Central memory CD8-positive, alpha-beta T cell (primary cell): ENCODE measurements around the gene DOCK2.
"Not testable (repeated sequence)": the region's sequence is repeated elsewhere in the genome, so short reads cannot be mapped to it uniquely, and the experiment has no call there.

Experiments
- ATAC-seq: fragments of 150-1000 bp; cut with Tn5 transposase; replicated peaks from 2 replicates; pipeline ENCODE4 v1.10.0; 2022; ENCODE audit warnings: mild to moderate bottlenecking, moderate FRiP score, moderate number of reproducible peaks; ENCODE audit not compliant: poor library complexity, severe bottlenecking; ENCODE audit errors: extremely low read depth
- DNase-seq, 2 donors: peaks; one replicate each; pipeline ENCODE4 v3.0.0; 2021; ENCODE audit warnings: low spot score in 2 of 2
- H3K27ac Mint-ChIP-seq: one replicate; pipeline ENCODE4 v1.8.0; 2022; ENCODE audit warnings: low read depth, mild to moderate bottlenecking, moderate library complexity, mixed read lengths
- H3K27me3 Mint-ChIP-seq: one replicate; pipeline ENCODE4 v1.8.0; 2022; ENCODE audit warnings: mixed read lengths
- H3K36me3 Mint-ChIP-seq: one replicate; pipeline ENCODE4 v1.8.0; 2022; ENCODE audit warnings: mild to moderate bottlenecking, moderate library complexity, mixed read lengths; ENCODE audit not compliant: insufficient read depth
- H3K4me1 Mint-ChIP-seq: one replicate; pipeline ENCODE4 v1.8.0; 2022; ENCODE audit warnings: mixed read lengths
- H3K4me3 Mint-ChIP-seq: one replicate; pipeline ENCODE4 v1.8.0; 2022; ENCODE audit warnings: mild to moderate bottlenecking, moderate library complexity, mixed read lengths
- H3K9me3 Mint-ChIP-seq: one replicate; pipeline ENCODE4 v1.8.0; 2022; ENCODE audit warnings: mixed read lengths

Gene DOCK2

GRCh38 chr5:169740435-169740834 is 103.4 kb downstream of the DOCK2 start:
- no peak overlapping the region for H3K4me3 Mint-ChIP-seq
- no peaks in the 10 kb centered on the region for H3K27me3 Mint-ChIP-seq
- peaks cover 37% of the 10 kb centered on the region for H3K4me1 Mint-ChIP-seq
- peaks cover 35% of the 10 kb centered on the region for H3K36me3 Mint-ChIP-seq
- no peak overlapping the region for H3K27ac Mint-ChIP-seq
- no peaks in the 10 kb centered on the region for H3K9me3 Mint-ChIP-seq
- DNase-seq: no peak
- ATAC-seq: no peak

GRCh38 chr5:169742771-169743296 is 105.8 kb downstream of the DOCK2 start:
- Mint-ChIP-seq H3K36me3 (peaks cover 41% of the 10 kb centered on the region), H3K4me1 (peaks cover 27% of the 10 kb centered on the region), H3K4me3 (no peak overlapping the region), H3K27ac (no peak overlapping the region), H3K27me3 (no peaks in the 10 kb centered on the region), H3K9me3 (no peaks in the 10 kb centered on the region)
- no peak for ATAC-seq
- DNase-seq: no peak

GRCh38 chr5:169744336-169744735 is 107.3 kb downstream of the DOCK2 start:
- Mint-ChIP-seq H3K4me3 (no peak overlapping the region), H3K9me3 (no peaks in the 10 kb centered on the region), H3K27me3 (no peaks in the 10 kb centered on the region), H3K36me3 (peaks cover 46% of the 10 kb centered on the region), H3K27ac (peak overlapping the region; percentile 45), H3K4me1 (peaks cover 21% of the 10 kb centered on the region)
- ATAC-seq (no peak), DNase-seq (no peak)

- H3K27me3 Mint-ChIP-seq: no peaks in the 10 kb centered on the region
- peaks cover 48% of the 10 kb centered on the region for H3K36me3 Mint-ChIP-seq
- no peak overlapping the region for H3K4me3 Mint-ChIP-seq
- H3K9me3 Mint-ChIP-seq: no peaks in the 10 kb centered on the region
- peak overlapping the region; percentile 45 for H3K27ac Mint-ChIP-seq
- H3K4me1 Mint-ChIP-seq: peaks cover 21% of the 10 kb centered on the region
- no peak for DNase-seq
- ATAC-seq: no peak
Observed at GRCh38 chr5:169745441-169746146, 108.5 kb downstream of the DOCK2 start.

- Mint-ChIP-seq H3K27ac (peak overlapping the region; percentile 45), H3K27me3 (no peaks in the 10 kb centered on the region)
- no peak for ATAC-seq
Observed at GRCh38 chr5:169746147-169746694, 109.1 kb downstream of the DOCK2 start.

GRCh38 chr5:169748174-169748573 is 111.1 kb downstream of the DOCK2 start:
- DNase-seq: no peak
- no peak overlapping the region for H3K4me3 Mint-ChIP-seq
- no peaks in the 10 kb centered on the region for H3K27me3 Mint-ChIP-seq
- H3K27ac Mint-ChIP-seq: no peak overlapping the region
- peaks cover 21% of the 10 kb centered on the region for H3K4me1 Mint-ChIP-seq
- no peak for ATAC-seq
- H3K9me3 Mint-ChIP-seq: no peaks in the 10 kb centered on the region
- peaks cover 62% of the 10 kb centered on the region for H3K36me3 Mint-ChIP-seq

More at GRCh38 chr5:169746147-169746694, 109.1 kb downstream of the DOCK2 start:
- H3K4me3 Mint-ChIP-seq: no peak overlapping the region
- DNase-seq: no peak
- H3K9me3 Mint-ChIP-seq: no peaks in the 10 kb centered on the region
- peaks cover 50% of the 10 kb centered on the region for H3K36me3 Mint-ChIP-seq
- H3K4me1 Mint-ChIP-seq: peaks cover 21% of the 10 kb centered on the region

GRCh38 chr5:169749295-169749694 is 112.2 kb downstream of the DOCK2 start:
- Mint-ChIP-seq H3K27ac (no peak overlapping the region), H3K4me1 (peaks cover 21% of the 10 kb centered on the region), H3K36me3 (peaks cover 58% of the 10 kb centered on the region), H3K27me3 (no peaks in the 10 kb centered on the region), H3K9me3 (no peaks in the 10 kb centered on the region), H3K4me3 (no peak overlapping the region)
- ATAC-seq (no peak), DNase-seq (no peak)

- H3K27me3 Mint-ChIP-seq: no peaks in the 10 kb centered on the region
- ATAC-seq (no peak), DNase-seq (no peak)
- no peak overlapping the region for H3K27ac Mint-ChIP-seq
- H3K36me3 Mint-ChIP-seq: peaks cover 53% of the 10 kb centered on the region
- H3K9me3 Mint-ChIP-seq: no peaks in the 10 kb centered on the region
- H3K4me3 Mint-ChIP-seq: no peak overlapping the region
- no peaks in the 10 kb centered on the region for H3K4me1 Mint-ChIP-seq
Observed at GRCh38 chr5:169751490-169751889, 114.4 kb downstream of the DOCK2 start.

- H3K4me3 Mint-ChIP-seq, H3K27me3 Mint-ChIP-seq, DNase-seq, H3K4me1 Mint-ChIP-seq, H3K9me3 Mint-ChIP-seq, ATAC-seq, H3K27ac Mint-ChIP-seq: not testable (repeated sequence)
- H3K36me3 Mint-ChIP-seq: peaks cover 50% of the 10 kb centered on the region
Observed at GRCh38 chr5:169752566-169752965, 115.5 kb downstream of the DOCK2 start.

- no peak overlapping the region for H3K4me3 Mint-ChIP-seq
- no peaks in the 10 kb centered on the region for H3K27me3 Mint-ChIP-seq
- no peak for ATAC-seq
- DNase-seq: no peak
- peaks cover 49% of the 10 kb centered on the region for H3K36me3 Mint-ChIP-seq
- peak overlapping the region; percentile 67 for H3K27ac Mint-ChIP-seq
- no peaks in the 10 kb centered on the region for H3K9me3 Mint-ChIP-seq
- H3K4me1 Mint-ChIP-seq: no peaks in the 10 kb centered on the region
Observed at GRCh38 chr5:169753795-169754194, 116.7 kb downstream of the DOCK2 start.

GRCh38 chr5:169754737-169755136 is 117.7 kb downstream of the DOCK2 start:
- DNase-seq (no peak), ATAC-seq (no peak)
- Mint-ChIP-seq H3K4me1 (no peaks in the 10 kb centered on the region), H3K27me3 (no peaks in the 10 kb centered on the region), H3K4me3 (no peak overlapping the region), H3K9me3 (no peaks in the 10 kb centered on the region), H3K36me3 (peaks cover 47% of the 10 kb centered on the region), H3K27ac (no peak overlapping the region)

GRCh38 chr5:169756071-169756765 is 119.1 kb downstream of the DOCK2 start:
- ATAC-seq: no peak
- no peaks in the 10 kb centered on the region for H3K27me3 Mint-ChIP-seq
- H3K4me1 Mint-ChIP-seq: no peaks in the 10 kb centered on the region
- no peaks in the 10 kb centered on the region for H3K9me3 Mint-ChIP-seq
- H3K4me3 Mint-ChIP-seq: no peak overlapping the region
- no peak overlapping the region for H3K27ac Mint-ChIP-seq
- no peak for DNase-seq
- peaks cover 36% of the 10 kb centered on the region for H3K36me3 Mint-ChIP-seq

- peaks cover 34% of the 10 kb centered on the region for H3K36me3 Mint-ChIP-seq
- no peaks in the 10 kb centered on the region for H3K27me3 Mint-ChIP-seq
- H3K4me1 Mint-ChIP-seq: no peaks in the 10 kb centered on the region
- no peak overlapping the region for H3K4me3 Mint-ChIP-seq
- ATAC-seq: no peak
- no peak for DNase-seq
- H3K9me3 Mint-ChIP-seq: no peaks in the 10 kb centered on the region
- no peak overlapping the region for H3K27ac Mint-ChIP-seq
Observed at GRCh38 chr5:169757016-169757415, 119.9 kb downstream of the DOCK2 start.
